GM21825 (cell line): ENCODE results near the gene MEGF11.

Experiments used
- ATAC-seq: cut with Tn5 transposase; IDR thresholded peaks from one replicate; pipeline ENCODE4 v1.9.1; 2021; ENCODE audit warnings: mild to moderate bottlenecking, moderate library complexity; ENCODE audit not compliant: unreplicated experiment

Gene MEGF11

DNA sequence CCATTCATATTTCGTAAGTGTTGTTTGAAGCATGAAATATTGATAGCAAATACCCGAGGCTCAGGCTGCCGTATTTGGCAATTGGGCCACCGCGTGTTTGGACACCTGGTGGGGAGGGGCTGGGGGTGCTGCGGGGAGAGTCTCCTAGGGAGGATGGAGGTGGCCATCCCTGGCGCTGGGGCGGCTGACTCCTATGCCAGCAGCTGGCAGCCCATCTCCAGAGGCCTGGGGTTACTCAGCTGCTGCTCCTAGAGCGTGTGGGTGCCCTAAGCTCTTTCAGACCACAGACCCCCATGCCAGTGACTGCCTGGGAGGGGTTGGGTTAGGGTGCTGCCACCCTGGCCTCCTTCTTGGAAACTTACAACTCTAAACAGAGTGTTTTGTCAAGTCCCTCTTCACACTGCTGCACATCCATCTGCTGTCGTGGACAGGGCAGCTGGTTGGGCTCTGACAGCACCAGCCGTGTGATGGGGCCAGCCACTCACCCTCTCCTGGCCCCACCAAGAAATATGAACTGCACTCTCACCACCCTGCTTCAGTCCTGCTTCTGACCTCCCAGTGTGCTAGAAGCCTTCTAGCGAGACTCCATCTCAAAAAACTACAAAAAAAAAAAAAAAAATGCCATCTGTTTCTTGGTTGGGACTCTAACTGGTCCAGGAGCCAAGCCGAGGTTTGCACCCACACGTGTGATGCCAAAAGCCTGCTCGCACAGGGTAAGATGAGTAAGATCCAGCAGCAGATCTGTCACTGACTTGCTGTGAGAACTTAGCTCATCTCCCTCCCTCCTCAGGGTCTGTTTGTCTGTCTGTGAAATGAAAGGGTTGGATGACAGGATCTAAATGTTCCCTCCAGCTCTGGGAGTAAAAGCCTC is 156.2 kb downstream of the MEGF11 start:
- ATAC-seq: no peak

DNA sequence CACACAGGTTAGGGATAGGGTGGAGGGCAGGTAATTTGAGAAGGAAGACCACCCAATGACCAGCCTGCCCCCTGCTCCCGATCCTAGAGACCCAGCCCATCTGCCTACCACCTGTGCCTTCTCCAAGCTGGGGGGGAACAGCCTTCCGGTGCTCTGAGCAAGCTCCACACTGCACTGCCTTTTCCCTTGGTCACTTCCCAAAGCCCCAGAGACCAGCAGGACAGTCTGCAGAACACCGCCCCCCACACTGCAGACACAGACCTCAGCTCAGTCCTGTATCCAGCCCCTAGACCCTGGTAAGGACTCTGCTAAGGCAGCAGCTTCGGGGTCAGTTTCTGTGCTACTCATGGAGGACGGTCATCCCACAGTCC is 156.9 kb downstream of the MEGF11 start:
- no peak for ATAC-seq

DNA sequence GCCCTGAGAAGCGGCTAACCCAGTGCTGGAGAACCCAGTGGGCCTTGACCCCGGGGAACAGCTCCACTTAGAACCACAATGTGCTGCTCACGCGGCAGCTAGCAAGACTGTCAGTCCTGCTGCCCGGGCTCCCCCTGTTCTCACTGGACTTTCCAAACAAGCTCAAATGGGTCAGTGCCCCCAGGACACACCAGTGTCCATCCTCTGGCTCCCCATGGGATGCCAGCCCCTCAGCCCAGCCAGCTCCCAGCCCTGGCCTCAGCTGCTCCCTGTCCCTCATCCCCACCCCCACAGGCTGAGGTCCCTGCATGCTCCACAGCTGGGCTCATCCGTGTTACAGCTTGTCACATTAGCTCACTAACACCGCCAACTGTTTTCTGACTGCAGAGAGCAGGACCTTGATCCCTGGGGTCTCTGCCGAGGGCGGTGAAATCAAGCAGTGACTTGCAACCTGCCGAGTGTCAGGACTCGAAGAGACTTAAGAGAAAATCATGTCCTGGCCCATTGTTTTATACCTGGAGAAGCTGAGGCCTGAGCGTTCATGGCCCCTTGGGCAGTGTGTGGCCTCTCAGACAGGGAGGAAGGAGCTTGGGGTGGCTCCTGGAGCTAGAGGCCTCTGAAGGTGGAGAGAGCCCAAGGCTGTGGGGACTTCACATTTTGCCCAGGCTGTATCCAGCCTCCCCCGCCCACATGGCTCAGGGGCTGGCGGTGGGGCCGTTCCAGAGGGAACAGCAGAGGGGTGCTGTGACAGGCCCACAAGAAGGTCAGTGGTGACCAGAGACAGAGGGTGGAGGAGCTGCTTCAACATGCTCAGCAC is 157.5 kb downstream of the MEGF11 start:
- no peak for ATAC-seq

DNA sequence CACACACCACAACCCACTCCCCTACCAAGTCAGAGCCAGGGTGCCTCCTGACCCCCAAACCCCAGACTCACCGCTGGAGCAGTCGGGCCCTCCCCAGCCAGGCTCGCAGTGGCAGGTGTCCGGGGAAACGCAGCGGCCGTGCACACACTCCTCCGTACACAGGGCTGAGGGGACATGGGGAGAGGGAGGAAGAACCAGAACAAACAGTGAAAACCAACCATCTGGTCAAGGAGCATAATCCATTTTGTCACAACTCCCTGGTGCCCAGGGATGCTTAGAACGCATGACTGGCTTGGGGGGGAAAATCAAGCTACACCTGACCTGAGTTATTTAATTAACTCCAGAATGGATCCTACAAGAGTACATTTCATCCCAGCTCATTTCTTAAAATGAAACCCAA is 159.2 kb downstream of the MEGF11 start:
- ATAC-seq: no peak

DNA sequence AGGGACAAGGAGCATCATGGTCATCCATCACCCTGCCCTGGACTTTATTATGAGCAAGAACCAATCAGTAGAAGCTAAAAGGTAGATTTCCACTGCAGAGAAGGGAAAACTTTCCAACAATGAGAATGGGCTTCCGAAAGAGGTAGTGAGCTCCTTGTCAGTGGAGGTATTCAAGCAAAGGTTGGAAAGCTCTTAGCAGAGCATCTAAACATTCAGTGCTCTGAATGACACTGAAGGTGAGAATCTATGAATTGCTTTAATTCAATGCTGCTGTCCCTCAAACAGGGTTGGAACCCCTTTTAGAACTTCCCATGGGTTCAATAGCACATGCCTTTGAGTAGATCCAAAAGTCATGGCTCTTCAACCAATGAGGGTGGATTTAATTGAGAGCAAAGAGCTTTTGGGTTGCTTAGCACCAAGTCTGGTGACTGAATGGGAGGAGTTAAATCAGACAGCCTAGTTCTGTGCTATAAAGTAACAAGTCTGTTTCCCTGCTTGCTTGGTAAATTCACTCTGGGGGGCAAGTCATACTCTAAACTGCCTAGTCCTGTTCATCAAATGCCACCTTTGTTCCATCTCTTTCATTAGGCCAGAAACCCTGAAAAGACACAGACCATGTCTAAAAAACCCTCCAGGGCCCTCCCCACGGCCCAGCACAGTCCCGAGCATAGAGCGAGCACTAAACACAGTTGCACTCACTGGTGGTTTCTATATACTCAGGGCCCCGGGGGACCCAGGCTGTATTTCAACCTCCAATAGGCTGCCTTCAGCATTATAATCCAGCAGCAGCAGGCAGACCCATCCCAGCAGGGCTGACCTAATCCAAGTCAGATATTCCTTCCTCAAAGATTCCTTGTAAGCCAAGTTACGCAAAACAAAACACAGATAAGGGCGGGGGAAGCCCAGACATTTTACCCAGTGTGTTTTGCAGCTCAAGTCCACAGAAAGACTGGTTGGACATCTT is 161.2 kb downstream of the MEGF11 start:
- no peak for ATAC-seq

DNA sequence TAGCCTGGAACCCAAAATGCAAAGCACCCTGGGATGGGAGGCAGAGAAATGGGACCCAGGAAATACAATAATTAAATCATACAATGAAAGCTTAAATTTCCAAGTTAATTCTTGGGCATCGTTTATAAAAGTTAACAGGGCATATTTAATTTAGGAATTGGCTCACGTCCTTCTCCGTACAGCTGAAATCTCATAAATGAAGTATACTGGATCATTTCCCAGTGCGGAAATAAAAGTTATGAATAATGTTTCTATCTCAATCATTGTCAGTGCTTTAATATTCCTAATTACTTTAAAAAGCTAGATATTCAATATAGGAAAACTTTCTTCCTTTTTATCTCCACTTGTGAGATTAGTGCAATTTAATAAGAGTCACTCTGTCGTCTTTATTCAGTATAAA is 164.0 kb downstream of the MEGF11 start:
- ATAC-seq: no peak

DNA sequence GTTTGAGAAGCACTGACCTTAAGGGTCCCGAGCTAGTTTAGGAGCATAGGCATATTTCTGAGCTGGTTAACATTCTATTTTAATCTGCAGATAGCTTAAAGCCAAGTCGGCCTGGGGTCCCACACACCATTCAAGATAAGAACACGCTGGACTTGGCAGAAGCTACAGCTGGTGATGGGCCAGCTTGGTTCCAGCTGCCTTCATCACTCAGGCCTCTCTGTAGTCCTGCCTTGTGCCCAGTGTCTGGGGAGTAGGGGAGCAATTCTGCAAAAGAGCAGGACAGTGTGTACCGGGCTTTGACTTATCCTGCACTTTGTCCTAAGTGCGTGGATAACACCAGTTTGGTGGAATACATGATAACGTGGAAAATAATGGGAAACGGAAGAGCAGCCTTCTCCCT is 164.5 kb downstream of the MEGF11 start:
- no peak for ATAC-seq

DNA sequence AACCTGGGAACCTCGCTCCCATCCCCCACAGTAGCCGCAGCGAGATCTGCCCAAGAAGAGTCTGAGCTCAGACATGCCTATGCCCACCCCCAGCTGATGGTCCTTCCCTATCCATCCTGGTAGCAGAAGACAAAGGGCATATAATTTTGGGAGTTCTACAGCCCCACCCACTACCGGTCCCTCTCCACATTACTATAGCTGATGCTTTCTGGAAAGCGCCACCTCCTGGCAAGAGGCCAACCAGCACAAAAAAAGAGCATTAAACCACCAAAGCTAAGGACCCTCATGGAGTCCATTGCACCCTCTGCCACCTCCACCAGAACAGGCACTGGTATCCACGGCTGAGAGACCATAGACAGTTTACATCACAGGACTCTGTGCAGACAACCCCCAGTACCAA is 168.4 kb downstream of the MEGF11 start:
- no peak for ATAC-seq

DNA sequence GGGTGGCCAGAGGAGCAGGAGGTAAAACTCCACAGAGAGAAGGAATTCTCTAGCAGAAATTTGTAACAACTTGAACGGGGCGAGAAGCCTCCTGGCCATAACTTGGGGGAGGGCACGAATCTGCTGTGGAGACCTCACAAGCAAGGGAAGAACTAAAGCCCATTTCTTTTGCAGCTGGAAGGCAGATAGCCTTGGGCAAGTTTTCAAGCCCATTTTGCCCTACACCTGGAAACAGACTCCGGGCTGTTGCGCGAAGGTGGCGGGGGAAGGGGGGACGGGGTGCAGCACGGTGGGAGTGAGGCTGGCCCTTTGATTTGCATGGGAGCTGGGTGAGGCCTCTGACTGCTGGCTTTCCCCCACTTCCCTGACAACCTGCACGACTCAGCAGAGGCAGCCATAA is 168.8 kb downstream of the MEGF11 start:
- no peak for ATAC-seq

DNA sequence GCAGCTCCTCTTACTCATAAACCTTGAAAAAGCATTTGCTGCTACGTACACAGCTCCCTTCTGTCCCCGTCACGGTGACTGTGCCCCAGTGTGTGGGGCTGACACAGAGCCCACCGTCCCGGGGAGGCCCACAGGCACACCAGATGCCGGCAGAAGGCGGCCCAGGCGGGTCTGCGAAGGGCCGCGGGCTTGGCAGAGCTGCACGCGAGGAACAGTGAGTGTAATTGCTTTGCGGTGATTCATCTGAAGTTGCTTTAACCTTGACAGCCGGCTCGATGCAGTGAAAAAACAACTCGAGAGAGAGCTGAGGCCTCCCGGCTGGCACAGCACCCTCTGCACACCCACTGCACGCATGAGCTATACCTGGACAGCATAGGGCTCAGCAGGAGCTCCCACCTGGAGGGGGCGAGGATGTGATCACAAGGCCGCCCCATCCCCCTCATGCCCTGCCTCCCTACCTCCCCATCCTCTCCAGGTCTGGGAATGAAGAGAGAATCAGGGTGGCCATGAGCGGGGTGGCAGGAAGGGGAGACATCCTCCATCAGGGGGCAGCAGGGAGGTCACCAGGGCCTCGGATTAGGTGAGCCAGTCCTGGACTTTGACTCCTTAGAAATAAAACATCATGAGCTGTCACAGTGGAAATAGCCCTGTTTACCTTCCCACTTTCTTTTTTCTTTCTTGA is 172.7 kb downstream of the MEGF11 start:
- no peak for ATAC-seq

DNA sequence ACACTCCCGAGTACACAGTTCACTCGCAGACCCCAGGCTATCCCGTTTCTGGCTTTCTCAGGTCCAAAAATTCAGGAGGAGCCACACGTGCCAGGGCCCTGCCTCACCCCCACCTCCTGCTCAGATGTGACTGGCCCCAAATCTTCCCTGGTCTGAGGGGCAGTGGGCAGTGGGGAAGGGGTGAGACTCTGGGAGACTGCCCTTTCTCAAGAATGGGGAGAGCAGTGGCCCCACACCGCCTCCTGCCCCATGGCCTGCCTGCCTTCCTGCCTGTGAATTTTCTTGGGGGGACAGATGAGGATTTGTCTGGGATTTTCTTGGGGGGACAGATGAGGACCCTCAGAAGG is 174.6 kb downstream of the MEGF11 start:
- ATAC-seq: no peak

DNA sequence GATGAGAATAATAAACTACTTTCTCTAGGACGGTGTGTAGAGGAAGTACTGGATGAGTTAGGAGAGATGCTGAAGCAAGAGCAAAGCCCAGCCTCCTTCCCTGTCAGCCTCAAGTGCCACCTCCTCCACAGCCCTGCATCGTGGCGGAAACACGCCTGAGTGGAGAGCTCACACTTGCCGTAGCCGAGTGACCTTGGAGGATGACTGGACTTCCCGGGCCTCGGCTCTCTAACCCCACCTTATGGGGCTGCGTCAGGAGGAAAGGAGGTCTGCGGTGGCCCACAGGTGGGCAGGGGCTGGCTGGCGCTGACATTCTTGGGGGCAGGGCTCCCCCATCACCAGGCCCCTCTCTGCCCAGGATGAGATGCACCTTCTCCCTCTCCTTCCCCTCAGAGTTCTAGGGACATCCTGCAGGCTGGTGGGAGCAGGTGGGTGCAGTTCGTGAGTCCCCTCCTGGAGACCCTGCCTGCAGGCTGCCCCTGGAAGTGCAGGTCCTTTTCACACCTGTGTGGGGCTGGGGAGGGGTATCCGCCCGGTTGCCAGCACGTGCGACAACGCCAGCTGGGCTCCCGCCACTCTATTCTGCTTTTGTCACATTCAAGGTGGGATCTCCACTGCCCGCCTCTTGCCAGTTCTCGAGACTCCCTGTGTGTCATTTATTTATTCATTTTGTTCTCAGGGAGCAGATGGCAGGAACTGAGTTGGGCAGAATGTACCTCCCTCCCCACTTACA is 175.2 kb downstream of the MEGF11 start:
- no peak for ATAC-seq

DNA sequence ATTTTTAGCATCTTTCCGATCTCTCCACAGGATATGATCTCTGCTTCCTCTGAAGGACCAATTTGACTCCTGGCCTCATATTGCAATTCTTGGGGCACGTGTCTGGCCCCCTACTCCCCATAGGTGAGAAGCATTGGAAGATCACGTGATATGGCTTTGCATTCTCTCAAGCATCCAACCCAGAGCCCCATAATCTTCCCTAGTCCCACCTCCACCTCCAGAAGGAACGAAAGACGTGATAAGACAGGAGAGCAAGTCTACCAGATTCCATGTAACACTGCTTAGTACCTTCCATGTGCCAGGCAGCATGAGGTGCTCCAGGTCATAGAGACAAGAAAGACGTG is 176.3 kb downstream of the MEGF11 start:
- no peak for ATAC-seq

DNA sequence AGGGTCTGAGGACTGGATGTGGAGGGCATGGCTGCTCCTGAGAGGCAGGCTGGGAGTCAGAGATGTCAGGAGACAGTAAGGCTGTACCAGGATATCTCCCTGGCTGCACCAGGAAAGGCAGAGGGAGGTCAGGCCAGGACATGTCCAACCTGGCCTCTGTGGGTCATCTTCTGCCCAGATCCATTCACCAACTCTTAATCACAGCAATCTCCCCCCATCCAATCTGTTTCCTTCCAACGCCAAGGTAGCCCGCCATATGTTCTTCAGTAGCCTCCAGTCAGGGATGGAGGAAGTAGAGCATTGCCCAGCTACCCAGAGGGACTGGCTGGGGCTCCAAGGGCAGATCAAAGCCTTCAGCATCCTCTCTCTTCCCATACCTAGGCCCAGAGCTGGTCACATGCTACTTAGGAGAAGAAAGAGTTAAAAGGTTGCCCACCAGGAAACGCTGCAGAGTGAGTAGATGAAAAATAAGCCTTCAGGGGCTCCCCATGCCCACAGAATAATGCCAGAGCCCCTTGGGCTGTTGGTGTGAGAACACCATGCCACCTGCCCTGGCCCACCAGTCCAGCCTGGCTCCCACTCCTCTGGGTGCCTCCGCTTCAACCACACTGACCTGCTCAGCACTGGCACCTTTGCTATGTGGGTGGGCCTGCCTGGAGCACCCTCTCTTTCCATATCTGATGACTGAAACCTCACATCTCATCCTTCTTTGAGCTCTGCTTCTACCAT is 176.8 kb downstream of the MEGF11 start:
- no peak for ATAC-seq

DNA sequence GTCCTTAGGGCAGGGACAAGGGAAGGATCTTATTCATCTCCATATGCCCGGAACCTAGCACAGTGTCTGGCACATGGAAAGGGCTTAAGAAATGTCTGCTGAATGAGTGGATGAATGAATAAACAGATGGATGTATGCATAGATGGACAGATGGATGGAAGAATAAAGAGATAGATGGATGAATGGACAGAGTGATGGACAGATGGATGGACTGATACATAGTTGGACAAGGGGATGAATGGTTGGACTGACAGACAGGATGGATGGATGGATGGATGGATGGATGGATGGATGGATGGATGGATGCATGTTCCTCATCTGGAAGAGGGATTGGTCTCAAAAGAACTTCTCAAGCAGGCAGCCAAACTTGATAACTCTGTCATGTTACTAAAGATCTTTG is 177.6 kb downstream of the MEGF11 start:
- ATAC-seq: no peak

DNA sequence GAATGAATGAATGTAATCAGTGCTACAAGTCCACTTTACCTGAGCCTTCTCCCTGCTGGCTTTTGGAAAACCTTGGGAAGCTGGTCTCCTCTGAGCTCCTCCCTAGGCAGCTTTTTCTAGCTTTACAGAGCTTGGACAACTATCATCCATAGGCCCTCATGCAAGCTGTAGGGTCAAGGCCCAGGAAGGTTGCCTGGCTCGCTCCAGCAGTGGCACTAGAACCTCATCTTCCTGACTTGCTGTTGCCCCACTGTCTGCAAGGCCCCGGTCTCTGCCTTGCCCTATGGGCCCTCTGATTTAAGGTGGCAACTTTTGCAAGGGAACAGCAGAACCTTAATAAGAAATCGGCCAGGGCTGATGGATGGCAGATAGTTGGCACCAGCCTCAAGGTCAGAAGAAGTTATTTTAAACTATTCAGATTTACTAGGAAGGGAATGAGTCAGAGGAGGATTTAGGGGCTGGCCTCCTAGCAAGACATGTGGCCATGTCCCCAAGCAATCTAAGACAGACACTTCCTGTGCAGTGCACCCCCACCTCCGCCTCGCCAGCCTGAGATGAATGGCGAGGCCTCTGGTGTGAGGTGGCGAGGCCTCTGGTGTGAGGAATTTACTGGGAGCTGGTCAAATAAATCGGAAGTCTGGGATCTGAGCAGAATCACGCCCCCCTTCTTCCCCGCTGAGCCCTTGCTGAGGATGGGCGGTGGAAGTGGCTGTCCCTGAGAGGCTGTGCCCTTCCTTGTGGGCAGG is 180.8 kb downstream of the MEGF11 start:
- ATAC-seq: no peak

DNA sequence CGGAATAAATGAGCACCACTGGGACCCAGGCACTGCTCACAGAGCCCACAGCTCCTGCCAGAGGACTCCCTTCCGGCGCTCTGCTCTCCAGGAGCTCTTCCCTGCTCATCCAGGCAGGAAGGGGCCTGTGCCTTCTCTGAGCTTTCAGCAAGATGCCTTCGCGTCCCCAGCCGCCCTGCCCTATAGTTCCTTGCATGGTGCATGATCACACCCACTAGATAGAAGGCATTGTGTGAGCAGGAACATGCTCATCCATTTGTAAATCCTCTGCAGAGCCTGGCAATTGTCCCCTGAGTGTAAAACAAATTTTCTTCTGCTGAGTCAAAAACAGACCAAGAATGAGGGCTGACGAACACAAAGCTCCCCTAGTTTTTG is 181.6 kb downstream of the MEGF11 start:
- ATAC-seq: no peak

DNA sequence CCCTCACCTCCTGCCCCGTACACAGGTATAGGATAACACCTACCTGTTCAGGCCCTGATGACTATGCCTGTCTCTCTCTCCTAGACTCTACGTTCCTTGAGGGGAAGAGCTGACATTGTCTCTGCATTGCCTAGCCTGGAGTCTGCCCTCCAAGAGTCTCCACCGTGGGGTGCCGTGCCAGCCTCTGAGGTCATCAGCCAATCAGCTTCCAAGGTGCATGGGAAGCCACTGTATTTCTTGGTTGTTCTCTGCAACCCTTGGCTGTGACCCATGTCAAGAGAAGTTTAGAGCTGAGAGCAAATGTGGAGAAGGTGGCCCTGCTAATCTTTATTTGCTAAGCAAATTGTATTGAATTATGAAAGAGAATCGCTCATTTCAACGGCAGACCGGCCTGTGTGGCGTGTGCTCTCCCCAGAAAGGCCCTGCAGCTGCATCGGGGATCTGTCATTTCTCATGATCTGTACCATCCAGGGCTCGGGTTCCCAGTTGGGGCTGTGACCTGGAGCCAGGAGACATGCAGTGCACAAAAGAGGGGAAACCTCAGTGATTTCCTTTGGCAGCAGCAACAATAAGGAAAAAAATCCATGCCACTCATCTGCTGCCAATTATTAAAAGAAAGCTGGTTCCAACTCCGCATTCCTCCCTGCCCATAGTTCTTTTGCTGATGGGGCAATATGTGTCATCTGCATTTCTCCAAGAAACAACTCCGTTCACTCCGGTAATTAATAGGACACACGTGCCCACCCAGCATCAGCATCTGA is 182.2 kb downstream of the MEGF11 start:
- ATAC-seq: no peak
